ENCODE results near the gene LIPN. TPM values are rescaled to one million over a fixed set of nuclear protein-coding genes. Genes with fewer than 3 reads are reported as not detected.
"Not testable (repeated sequence)": the region's sequence is repeated elsewhere in the genome, so short reads cannot be mapped to it uniquely, and the experiment has no call there.

Gene LIPN
- total and polyA plus RNA-seq, 4 donors, result 0.34 to 2.6 (median 0.55) TPM; not detected in 1

DNA sequence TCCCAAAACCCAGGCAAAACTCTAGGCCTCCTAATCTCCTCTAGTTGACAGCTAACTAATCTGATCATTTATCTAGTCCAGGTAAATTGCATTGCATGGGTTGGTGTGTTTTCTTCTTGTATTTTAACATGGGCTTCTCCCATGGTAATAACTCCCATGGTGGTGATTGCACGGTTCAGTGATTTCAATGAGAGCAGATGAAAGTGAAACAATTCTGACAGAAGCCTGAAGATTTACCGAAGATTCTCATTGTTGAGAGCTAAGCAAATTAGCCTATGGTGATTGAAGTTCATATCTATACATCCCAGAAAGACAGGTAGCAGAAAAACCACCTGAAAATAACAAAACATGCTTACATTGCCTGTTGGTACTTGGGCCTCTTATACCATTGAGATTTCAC is 26.6 kb upstream of the LIPN start:
- ATAC-seq (ENCODE audit: insufficient read depth, low FRiP score), result no peak
- H3K27me3 ChIP-seq (ENCODE audit: control insufficient read depth in 3 of 3, insufficient read depth in 3 of 3, low read length in 2 of 3), result no peaks in the 10 kb centered on the region
- H3K27ac ChIP-seq (ENCODE audit: low read depth in 1 of 2, low read length in 1 of 2), result no peak overlapping the region
- no peak for TF ChIP-seq CTCF (IDR thresholded peaks at IDR 0.05; ENCODE audit: control extremely low read depth, extremely low read depth)
- no peak overlapping the region for H3K9ac ChIP-seq (ENCODE audit: insufficient read depth in 1 of 2, low read length in 2 of 2)
- DNase-seq, result no peak
- H3K36me3 ChIP-seq (ENCODE audit: control insufficient read depth in 4 of 4, insufficient read depth in 4 of 4, low read length in 4 of 4), result no peaks in the 10 kb centered on the region
- WGBS, 2 donors, result 88 to 97% methylated on average over 2 of the region's 2 CpGs
- no peaks in the 10 kb centered on the region for H3K4me1 ChIP-seq (ENCODE audit: control insufficient read depth in 5 of 5, insufficient read depth in 5 of 5, low read length in 5 of 5)
- no peak overlapping the region for H3K4me3 ChIP-seq
- H3K9me3 ChIP-seq (ENCODE audit: control insufficient read depth in 4 of 4, insufficient read depth in 3 of 4, low read length in 3 of 4), result no peaks in the 10 kb centered on the region

- H3K27me3 ChIP-seq (ENCODE audit: control insufficient read depth in 3 of 3, insufficient read depth in 3 of 3, low read length in 2 of 3), result no peaks in the 10 kb centered on the region
- DNase-seq (no peak), ATAC-seq (ENCODE audit: insufficient read depth, low FRiP score) (no peak)
- H3K36me3 ChIP-seq (ENCODE audit: control insufficient read depth in 4 of 4, insufficient read depth in 4 of 4, low read length in 4 of 4), result no peaks in the 10 kb centered on the region
- no peak overlapping the region for H3K9ac ChIP-seq (ENCODE audit: insufficient read depth in 1 of 2, low read length in 2 of 2)
- TF ChIP-seq CTCF (IDR thresholded peaks at IDR 0.05; ENCODE audit: control extremely low read depth, extremely low read depth), result no peak
- no peaks in the 10 kb centered on the region for H3K9me3 ChIP-seq (ENCODE audit: control insufficient read depth in 4 of 4, insufficient read depth in 3 of 4, low read length in 3 of 4)
- no peak overlapping the region for H3K4me3 ChIP-seq
- H3K27ac ChIP-seq (ENCODE audit: low read depth in 1 of 2, low read length in 1 of 2), result no peak overlapping the region
- H3K4me1 ChIP-seq (ENCODE audit: control insufficient read depth in 5 of 5, insufficient read depth in 5 of 5, low read length in 5 of 5), result no peaks in the 10 kb centered on the region
- WGBS, 2 donors, result 50 to 69% methylated on average over 1 of the region's 1 CpG
Observed at GRCh38 chr10:88735661-88736060, 24.2 kb upstream of the LIPN start.

GRCh38 chr10:88741921-88742320 is 17.9 kb upstream of the LIPN start:
- DNase-seq; H3K27me3 ChIP-seq (ENCODE audit: control insufficient read depth in 3 of 3, insufficient read depth in 3 of 3, low read length in 2 of 3); H3K27ac ChIP-seq (ENCODE audit: low read depth in 1 of 2, low read length in 1 of 2); H3K4me1 ChIP-seq (ENCODE audit: control insufficient read depth in 5 of 5, insufficient read depth in 5 of 5, low read length in 5 of 5); ATAC-seq (ENCODE audit: insufficient read depth, low FRiP score); H3K9ac ChIP-seq (ENCODE audit: insufficient read depth in 1 of 2, low read length in 2 of 2); H3K36me3 ChIP-seq (ENCODE audit: control insufficient read depth in 4 of 4, insufficient read depth in 4 of 4, low read length in 4 of 4); H3K4me3 ChIP-seq; H3K9me3 ChIP-seq (ENCODE audit: control insufficient read depth in 4 of 4, insufficient read depth in 3 of 4, low read length in 3 of 4): not testable (repeated sequence)
- WGBS, 2 donors, result 33 to 46% methylated on average over 5 of the region's 5 CpGs

GRCh38 chr10:88742448-88742847 is 17.4 kb upstream of the LIPN start:
- Histone ChIP-seq H3K4me1 (ENCODE audit: control insufficient read depth in 5 of 5, insufficient read depth in 5 of 5, low read length in 5 of 5) (no peaks in the 10 kb centered on the region), H3K9ac (ENCODE audit: insufficient read depth in 1 of 2, low read length in 2 of 2) (no peak overlapping the region), H3K27me3 (ENCODE audit: control insufficient read depth in 3 of 3, insufficient read depth in 3 of 3, low read length in 2 of 3) (no peaks in the 10 kb centered on the region), H3K36me3 (ENCODE audit: control insufficient read depth in 4 of 4, insufficient read depth in 4 of 4, low read length in 4 of 4) (no peaks in the 10 kb centered on the region), H3K9me3 (ENCODE audit: control insufficient read depth in 4 of 4, insufficient read depth in 3 of 4, low read length in 3 of 4) (peaks cover 0 to 5% (median 0%) of the 10 kb centered on the region in 4 donors), H3K4me3 (no peak overlapping the region), H3K27ac (ENCODE audit: low read depth in 1 of 2, low read length in 1 of 2) (no peak overlapping the region)
- WGBS, 2 donors, result 90 to 94% methylated on average over 1 of the region's 1 CpG
- DNase-seq (no peak), ATAC-seq (ENCODE audit: insufficient read depth, low FRiP score) (no peak)
- no peak for TF ChIP-seq CTCF (IDR thresholded peaks at IDR 0.05; ENCODE audit: control extremely low read depth, extremely low read depth)
